ENCODE results near the gene LUZP1.

The LUZP1 gene

DNA sequence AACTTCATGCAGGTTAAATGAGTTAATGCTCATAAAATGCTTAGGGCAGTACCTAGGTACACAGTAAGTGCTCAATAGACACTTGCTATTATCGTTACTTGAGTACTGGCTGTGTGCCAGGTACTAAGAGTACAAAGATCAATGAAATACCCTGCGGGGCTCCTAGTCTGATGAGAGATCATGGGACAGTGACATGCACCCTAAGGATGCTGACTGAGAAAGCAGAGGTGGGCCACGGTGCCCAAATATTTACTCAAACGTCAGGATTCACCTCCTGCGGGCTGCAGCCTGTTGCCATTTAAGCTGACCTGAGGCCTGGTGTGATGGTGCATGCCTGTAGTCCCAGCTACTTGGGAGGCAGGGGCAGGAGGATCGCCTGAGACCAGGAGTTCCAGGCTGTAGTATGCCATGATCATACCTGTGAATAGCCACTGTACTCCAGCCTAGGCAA lies 19.8 kb upstream of the LUZP1 start:
- DNase-seq = peak; percentile 16

DNA sequence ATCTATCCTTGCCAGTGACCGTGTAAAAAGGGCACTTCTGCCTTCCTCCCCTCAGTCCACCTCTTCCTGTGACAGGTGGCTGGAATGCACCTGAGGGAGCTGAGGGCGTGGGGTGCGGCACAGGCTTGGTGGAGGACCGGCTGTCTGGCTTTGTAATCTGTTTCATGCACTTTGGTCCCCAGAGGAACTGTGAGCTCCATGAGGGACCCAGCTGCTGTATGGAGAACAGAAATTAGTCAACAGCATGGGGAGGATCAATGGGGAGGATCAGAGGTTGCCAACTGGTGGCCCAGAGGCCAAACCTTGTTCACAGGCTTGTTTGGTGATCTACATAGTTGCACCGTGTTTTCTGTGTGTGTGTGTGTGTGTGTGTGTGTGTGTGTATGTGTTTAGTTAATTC lies 19.0 kb upstream of the LUZP1 start:
- no peak for DNase-seq

DNA sequence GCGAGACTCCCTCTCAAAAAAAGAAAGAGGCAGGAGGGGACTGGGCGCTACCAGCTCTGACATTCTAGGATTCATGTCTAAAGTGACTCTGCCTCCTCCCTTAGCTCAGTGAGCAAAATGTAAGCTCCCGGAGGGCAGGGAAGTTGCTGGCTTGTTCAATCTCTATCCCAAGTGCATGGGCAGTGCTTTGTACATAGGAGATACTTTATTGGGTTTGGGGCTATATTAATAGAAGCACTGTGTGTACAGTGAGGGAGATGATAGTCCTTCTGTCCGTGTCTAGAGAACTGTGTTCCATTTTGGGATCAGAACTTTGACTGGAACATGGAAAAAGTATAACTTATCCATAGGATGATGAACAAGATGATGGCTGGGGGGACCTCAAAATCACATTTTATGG lies 16.7 kb upstream of the LUZP1 start:
- DNase-seq = no peak

DNA sequence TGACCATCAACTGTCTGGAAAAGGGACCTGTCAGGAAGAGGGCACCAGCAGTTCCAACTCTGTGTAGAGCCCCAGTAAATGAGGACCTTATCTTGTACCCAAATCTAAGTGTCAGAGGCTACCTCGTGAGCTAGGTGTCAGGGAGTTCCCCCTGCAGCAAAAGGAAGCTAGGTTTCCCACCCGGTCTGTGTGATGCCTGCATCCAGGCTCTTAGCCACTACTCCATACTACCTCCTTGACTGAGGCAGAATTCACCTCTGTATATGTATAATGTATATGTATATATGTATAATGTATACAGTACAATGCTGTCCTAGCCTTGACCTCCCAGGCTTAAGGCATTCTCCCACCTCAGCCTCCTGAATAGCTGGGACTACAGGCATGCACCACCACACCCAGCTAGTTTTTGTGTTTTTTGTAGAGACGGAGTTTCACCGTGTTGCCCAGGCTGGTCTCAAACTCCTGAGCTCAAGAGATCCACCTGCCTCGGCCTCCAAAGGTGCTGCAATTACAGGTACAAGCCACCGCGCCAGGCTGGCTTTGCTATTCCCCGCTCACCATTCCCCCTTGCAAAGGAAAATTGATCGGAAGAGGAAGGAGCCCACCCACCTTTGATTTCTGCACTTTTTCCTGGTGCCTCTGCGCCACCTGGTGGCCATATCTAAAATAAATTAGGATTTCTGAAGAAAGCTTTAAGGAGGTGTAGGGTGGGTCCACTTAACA lies 15.7 kb upstream of the LUZP1 start:
- no peak for DNase-seq

DNA sequence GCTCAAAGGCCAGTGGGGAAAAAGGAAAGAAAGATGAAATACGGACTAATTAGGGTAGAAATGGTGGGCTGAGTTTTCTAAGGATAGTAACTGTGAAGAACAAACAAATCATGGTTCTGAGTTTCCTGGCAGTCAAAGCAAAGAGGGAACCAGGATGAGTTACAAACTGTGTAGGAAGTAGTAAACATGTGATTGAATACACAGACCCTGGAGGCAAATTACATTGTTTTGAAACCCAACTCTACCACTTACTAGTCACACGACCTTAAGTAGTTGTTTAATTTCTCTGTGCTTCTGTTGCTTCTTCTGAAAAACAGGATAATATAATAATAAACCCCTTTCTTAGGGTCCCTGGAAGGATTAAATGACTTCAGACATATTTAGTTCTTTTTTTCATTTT lies 11.2 kb upstream of the LUZP1 start:
- no peak for DNase-seq

DNA sequence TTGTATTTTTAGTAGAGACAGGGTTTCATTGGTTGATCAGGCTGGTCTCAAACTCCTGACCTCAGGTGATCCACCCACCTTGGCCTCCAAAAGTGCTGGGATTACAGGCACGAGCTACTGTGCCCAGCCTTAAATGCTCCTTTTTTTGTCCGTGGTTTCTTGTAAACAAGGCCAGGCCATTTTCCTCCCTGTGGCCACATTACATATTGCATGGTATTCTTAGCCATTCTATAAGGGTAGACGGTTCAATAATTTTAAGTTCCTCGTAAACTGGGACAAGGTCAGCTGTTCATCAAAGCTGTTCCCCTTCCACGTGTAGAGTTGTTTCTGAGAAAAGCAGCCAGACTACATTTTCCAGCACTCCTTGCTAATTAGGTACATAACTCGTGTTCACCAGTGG lies 10.3 kb upstream of the LUZP1 start:
- DNase-seq = no peak

DNA sequence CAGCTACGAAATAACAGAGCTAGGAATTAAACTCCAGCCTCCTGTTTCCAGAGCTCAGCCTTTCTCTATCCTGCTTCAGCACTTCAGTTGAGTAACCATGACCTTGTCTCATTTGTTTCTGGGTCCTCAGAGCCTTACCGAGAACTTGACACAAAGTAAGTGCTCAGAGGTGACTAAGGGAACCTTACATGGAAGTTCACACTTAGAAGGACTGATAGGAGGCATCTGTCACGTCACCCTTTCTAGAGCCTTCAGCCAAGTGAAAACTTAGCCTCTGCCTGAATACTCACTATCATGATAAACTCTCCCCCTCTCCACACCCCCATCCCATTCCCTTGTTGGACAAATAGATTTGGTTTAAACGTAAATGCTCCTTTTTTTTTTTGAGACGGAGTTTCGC lies 9.8 kb upstream of the LUZP1 start:
- no peak for DNase-seq

DNA sequence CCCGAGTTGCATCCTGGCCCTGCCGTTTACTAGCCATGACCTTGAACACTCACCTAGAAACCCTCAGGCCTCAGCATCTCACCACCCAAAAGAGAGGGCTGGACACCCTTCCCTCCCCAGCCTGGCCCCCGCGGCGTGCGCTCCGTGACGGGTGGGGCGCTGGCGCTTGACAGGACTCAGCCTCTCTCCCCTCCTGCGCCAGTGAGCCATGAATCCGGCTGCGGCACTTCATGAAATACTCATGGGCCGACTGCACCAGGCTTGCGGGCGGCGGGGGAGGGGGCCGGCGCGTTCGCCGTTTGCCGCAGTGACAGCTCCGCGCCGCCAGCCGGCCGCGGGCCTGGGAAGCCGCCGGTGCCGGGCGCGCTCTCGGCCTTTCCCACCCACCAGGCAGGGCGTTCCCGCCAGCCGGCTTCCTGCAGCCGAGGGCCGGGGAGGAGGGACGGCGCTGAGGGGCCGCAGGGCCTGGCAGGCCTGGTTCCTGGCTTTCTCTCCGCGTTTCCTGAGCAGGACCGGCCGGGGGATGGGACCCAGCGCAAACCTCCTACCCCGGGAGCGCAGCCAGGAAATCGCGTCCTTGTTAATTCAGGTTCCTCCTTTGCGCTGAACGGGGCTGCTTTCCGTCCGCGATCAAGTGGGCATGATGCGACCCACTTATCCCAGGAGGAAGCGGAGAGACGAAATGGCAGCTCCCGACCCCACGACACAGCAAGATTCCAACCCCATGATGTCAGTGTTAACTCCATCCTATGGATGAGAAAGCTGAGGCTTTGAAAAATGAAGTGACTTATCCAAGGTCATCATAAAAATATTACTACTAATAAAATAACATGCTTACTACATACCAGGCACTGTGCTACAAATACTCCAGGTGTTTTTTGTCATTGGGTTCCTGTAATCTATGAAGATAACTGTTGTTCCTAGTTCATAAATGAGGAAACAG lies 9.1 kb upstream of the LUZP1 start:
- DNase-seq = peak; percentile 38

DNA sequence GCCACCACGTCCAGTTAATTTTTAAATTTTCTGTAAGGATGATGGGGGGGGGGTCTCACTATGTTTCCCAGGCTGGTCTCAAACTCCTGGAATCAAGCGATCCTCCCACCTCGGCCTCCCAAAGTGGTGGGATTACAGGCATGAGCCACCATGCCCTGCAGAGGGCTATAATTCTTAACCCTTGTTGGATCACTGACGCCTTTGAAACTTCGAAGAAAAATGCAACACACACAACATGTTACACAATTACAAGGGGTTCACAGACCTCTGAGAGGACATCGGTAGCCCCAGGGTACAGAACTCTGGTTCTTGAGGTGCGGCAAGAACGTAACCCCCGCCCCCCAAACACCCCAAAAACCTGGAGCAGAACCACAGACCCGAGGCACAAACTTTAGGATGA lies 8.4 kb upstream of the LUZP1 start:
- DNase-seq = no peak

DNA sequence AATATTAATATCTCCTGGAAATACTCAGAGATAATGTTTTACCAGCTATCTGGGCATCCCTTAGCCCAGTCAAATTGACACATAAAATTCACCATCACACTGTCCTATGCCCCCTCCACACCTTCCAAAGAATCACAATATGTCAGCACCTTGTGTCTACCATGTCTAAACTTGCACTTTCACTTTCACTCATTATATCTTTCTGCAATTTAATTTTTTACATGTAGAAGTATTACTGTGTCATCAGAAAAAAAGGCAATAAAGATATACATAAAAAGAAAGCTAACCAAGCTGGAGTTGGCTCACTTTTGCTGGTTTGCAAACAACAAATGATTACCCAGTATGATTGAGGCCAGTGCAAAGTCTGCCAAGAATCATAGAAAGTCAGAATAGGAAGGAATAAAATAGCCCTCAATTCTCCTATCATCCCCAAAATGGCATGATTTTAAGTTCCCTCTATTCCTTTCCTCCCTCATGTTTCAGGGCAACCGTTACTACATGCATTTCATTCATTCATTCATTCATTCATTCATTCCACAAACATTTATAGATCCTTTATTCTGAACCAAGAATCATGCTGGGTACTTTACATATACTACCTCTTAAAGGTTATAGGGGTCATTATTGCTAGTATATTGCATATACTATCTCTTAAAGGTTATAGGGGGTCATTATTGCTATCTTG lies 5.9 kb upstream of the LUZP1 start:
- DNase-seq = no peak

DNA sequence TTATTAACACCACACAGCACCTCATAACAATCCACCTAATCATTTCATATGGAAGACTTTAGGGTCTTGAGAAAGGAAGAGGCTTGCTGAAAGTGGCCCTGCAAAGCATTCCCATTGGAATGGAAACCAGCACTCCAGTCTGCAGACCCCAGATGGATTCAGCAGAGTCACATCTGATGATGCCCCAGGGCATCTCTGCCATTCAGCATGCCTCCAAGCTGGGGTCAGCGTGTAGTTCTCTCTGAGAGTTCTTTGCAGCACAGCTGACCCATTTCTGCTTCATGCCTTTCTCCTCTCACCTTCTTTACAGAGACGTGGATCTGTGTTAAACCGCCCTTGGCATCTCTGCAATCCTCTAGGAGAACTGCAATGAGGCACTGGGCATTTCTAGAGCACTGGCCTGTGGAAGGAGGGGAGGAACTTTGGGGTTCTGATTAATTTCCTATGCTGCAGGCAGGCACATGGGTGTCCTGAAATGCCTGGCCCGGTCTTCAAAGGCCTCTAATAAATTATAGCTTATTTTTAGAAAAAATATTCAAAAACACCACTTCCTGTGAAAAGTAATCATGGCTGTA lies 2.6 kb upstream of the LUZP1 start:
- no peak for DNase-seq

DNA sequence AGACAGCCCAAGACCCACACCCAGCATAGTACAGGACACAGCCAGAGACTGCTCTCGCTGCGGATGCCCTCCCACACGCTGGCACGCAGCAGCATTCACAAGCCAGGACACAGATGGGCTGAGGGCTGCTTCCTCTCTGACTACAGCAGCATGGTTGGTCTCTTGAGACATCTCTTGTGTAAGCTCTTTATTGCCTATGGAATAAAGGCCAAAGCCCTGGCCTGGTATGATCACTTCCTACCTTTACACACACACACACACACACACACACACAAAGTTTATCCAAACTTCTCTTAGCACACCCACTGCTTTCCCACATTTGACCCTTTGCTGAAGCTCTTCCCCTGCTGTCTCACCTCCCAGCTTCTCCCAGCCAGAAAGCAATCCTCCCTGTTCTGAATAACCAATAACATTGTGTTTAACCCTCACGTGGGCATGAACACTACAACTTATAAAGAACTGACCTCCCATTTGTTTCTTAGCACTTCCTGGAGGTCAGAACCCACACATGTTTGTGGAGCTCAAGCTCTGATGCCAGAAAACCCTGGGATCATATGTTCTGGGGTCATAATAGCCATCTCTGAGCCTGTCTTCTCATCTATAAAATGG lies 1.2 kb upstream of the LUZP1 start:
- DNase-seq = peak; percentile 57

DNA sequence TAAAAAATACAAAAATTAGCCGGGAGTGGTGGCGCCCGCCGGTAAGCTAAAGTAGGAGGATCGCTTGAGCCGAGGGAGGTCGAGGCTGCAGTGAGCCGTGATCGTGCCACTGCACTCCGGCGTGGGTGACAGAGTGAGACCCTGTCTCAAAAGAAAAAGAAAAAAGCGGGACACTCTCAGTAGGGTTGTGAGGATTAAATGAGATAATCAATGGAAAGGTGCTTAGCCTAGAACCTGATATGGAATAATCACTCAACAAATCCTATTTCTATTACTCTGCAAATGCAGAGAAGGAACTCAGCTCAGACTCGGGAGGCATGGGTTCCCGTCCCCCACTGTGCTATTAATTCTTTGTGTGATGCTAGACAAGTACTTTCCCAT lies 529 bp upstream of the LUZP1 start:
- DNase-seq = no peak

DNA sequence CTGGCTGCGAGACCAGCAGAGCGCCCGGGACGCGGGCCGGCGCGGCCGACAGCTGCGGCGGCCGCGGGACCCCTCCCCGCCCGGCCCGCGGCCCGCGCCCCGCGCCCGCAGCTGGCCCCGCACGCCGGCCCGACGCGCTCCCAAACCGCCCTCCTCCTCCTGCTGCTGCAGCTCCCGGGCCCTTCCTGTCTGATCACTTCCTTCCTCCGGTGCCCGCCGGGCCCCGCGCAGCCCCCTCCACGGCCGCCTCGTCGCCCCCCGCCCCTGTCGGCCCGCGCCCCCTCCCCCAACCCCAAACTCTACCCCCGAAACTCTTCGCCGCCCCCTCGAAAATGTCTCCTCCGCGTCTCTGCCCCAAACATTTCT lies 594 bp downstream of the LUZP1 start:
- DNase-seq = no peak

DNA sequence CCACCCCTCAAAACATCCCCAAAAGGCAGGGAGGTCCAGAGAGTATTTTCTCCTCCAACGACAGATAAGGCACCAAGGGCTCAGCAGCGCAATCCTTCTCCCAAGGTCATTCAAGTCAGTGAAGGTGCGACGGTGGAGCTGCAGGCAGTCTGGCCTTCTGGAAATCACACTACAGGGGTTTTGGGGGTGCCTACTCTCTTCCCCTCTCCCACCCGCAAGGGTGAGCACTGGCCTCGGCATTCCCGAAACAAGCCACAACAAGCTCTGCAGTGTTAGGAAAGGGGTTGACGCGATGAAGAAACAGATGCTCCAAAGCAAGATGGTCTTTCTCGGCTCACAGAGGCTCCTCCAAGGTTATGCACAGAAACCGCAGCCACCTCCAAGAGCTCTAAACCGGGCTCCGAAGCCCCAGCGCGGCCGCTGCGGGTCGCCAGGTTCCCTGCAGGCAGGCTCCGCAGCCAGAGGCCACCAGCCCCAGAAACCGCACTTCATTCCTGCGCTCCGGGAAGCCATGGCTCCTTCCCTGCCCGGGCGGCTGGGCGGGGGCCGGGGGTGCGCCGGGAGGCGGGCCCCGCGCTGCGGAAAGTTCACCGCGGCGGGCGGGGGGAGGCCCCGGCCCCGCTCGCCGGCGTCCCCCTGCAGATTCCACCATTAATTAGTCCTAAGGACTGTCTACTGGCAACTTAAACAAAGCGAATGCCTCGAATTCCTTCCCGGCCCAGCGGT lies 1.1 kb downstream of the LUZP1 start:
- DNase-seq = no peak

DNA sequence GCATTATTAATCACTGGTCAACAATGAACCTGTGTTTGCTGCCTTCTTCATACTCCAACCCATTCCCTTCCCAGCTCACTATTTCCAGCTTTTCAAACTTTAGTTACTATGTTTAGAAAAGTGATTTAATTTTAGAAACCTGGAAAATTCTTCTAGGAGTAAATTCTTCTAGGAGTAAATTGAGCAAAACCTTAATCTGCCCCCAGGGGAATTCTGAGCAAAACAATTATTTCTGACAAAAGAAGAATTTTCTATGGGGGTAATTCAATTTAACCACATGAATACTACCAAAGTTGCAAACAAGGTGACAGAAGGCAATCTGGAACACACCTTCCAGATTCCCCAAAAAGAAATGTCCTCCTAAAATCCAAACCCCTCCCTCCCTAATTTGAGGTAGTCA lies 1.8 kb downstream of the LUZP1 start:
- no peak for DNase-seq

DNA sequence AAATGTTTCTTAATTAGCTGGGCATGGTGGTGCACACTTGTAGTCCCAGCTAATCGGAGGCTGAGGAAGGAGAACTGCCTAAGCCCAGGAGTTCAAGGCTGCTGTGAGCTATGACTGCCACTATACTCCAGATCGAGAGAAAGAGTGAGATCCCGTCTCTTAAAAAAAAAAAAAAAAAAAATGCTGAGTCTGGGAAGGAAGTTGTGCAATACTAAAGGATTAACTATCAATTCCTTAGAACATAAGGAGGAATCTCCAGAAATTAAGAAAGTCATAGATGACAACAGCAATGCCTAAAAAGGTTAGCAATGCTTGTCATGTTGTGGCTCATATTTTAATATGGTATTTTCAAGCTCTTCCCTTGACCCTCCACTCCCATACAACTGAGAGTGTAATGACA lies 5.3 kb downstream of the LUZP1 start:
- DNase-seq = no peak

DNA sequence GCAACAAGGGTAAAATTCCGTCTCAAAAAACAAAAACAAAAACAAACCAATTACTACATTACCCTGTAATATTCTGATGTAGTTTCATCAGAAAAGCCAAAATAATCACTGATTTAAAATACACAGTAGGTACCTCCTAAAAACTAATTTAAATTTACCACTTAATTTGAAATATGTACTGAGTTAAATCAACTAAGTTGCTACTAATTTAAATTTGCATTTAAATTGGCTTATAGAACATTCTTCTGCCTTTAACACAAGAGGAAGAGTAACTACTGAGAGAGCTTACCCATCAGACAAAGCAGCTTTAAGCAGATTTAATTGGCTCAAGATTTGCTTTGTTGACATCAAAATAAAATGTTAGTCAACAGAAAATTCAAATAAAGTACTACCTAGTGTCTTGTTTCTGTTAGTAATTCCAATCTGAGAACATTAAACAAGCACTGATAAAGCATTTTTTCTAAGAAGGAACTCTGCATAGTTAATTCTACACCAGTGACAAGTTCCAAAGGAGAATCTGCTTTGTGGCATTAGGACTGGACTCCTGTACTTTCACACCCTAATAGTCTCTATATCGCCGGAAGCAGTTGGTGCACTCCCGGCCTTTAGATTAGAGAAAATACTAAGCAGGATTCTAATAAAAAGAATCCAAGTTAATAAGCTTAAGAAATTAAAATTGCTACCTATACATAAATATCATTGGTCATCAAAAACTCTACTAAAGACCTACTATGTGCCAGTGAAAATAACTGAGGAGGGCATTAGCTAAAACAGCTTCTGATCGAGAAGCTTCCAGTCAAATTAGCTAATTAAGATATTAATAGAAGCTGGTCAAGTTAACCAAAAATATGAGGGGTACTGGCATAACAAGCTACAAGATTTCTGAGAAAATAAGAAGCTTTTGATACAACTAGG lies 8.4 kb downstream of the LUZP1 start:
- DNase-seq = no peak

DNA sequence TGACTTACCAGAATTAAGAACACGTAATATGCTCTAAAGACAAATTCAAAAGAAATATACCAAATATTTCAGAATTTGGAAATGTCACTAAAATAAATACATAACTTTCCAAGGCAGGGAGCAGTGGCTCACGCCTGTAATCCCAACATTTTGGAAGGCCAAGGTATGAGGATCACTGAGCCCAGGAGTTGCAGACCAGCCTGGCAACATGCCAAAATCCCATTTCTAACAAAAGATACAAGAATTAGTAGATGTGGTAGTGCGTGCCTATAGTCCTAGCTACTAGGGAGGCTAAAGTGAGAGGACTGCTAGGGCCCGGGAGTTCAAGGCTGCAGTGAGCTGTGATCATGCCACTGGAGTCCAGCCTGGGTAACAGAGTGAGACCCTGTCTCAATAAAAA lies 11.7 kb downstream of the LUZP1 start:
- no peak for DNase-seq

DNA sequence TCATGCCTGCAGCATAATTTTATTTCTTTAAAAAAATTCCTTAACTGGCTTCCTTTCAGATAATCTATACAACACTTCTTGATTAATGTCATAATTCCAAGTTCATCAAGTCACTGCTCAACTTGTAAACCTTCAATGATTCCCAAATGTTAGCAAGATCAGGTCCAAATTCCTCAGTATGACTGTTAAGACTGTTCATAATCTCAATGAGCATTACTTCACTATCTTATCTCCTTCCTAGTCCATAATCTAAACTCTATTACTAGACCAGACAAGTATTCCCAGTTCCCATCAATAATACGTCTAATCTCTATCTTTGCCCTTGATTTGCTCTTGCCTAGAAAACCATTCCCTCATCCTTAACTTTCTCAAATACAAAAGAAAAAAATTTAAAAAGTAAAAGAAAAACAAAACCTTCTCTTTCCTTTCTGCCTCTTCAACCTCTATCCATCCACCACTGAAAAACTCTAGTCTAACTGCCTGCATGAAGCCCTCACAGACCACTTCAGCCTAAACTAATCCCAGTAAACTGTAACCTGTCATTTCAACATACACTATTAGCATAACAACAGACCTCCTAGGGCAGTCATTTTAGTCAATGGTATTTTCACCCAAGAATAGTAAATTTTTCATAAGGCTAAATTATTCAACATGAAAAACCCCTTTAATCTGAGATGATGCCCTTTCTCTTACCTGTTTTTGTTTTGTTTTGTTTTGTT lies 15.5 kb downstream of the LUZP1 start:
- DNase-seq = no peak

DNA sequence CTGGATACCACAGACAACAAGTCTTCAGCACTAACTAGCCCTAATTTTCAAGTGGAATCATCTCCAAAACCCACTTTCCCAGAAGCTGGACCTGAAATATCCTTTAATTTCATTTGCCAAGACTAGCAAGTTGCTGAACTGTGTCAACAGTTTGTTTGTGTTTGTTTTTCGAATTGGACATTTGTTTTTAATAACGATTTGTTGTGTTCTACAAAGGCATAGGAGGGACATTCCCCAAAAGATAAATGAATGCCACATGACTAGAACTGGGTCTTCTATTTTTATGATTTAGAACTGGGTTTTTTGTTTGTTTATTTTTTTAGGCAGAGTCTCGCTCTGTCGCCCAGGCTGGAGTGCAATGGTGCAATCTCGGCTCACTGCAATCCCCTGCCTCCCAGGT lies 17.9 kb downstream of the LUZP1 start:
- no peak for DNase-seq
